ENCODE measurements around the gene CENPC.

Gene CENPC, protein sequence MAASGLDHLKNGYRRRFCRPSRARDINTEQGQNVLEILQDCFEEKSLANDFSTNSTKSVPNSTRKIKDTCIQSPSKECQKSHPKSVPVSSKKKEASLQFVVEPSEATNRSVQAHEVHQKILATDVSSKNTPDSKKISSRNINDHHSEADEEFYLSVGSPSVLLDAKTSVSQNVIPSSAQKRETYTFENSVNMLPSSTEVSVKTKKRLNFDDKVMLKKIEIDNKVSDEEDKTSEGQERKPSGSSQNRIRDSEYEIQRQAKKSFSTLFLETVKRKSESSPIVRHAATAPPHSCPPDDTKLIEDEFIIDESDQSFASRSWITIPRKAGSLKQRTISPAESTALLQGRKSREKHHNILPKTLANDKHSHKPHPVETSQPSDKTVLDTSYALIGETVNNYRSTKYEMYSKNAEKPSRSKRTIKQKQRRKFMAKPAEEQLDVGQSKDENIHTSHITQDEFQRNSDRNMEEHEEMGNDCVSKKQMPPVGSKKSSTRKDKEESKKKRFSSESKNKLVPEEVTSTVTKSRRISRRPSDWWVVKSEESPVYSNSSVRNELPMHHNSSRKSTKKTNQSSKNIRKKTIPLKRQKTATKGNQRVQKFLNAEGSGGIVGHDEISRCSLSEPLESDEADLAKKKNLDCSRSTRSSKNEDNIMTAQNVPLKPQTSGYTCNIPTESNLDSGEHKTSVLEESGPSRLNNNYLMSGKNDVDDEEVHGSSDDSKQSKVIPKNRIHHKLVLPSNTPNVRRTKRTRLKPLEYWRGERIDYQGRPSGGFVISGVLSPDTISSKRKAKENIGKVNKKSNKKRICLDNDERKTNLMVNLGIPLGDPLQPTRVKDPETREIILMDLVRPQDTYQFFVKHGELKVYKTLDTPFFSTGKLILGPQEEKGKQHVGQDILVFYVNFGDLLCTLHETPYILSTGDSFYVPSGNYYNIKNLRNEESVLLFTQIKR
- total RNA-seq, result 65.6 to 202 (median 112) reads per million in 9 experiments

DNA sequence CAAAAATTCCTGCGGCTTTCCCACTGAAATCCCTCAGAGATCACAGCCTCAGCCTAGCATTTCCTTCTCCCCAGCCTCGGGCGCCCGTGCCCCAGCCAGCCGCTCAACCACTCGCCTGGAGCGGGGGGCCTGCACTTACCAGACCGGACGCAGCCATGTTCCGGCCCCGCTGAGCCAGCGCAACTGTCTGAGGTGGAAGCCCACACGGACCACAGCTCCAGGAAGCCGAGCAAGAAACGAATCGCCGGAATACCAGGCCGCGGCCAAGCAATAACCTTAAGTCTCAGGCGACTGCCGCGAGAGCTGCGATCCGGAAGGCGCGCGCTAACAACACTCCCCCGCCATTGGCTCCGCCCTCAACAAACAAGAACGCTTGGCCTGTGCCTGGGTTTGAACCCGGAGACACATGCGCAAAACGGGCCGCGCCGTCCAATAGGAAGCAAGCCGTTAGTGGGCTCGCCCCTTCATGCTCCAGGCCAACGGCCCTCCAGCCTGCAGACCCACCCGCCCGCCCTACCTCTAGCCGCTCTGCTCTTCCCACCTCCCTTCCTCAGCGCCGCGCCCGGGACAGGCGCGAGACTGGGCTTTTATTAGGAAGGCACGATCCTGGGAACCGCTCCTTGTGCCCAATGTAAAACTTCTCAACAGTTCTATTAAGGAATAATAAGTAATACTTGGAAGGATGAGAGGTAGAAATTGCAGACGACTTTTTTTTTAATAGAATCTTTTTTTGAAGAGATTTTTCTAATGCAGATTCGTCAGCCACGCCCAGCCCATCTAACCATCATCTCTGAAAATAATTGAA lies at the start of gene CENPC:
TSS of gene CENPC (minus strand) at position 305 of the 805 bp plus-strand sequence. CDS start at position 157, 148 bp downstream.
- peak; percentile 90 for ATAC-seq (replicated peaks)
- peaks cover 26% of the 10 kb centered on the region for H3K36me3 Mint-ChIP-seq (ENCODE audit: insufficient read depth)
- peak within 1 kb of the TSS; percentile 92 to 96 for H3K4me3 Mint-ChIP-seq

DNA sequence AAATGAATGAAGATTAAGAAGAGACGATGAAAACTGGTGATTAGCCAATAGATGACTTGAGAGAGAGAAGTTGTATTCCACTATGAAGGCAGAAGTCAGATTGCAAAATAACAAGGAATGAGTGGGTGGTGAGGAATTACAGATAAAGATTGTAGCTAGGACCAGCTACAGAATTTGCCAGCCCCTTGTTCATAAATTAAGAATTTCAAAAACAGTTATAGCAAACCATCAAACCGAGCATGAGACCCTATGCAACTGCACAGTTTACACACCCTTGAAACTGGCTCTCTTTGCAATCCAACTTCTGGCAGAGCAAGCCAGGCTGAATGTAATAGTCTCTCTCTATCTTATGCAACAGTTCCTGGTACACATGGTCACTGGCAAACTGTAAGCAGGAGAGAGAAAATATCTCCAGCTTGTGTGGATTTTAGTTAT lies 48.5 kb upstream of the CENPC start:
- H3K36me3 Mint-ChIP-seq (ENCODE audit: insufficient read depth), result no peaks in the 10 kb centered on the region

More for the DNA sequence above, at the start of gene CENPC:
- Mint-ChIP-seq H3K4me1 (ENCODE audit: low read depth in 2 of 2) (peaks cover 19 to 39% of the 10 kb centered on the region in 2 donors), H3K27ac (peak within 1 kb of the TSS; percentile 100), H3K27me3 (no peaks in the 10 kb centered on the region), H3K9me3 (no peaks in the 10 kb centered on the region)
- peak; percentile 86 to 90 (median 88) for DNase-seq

DNA sequence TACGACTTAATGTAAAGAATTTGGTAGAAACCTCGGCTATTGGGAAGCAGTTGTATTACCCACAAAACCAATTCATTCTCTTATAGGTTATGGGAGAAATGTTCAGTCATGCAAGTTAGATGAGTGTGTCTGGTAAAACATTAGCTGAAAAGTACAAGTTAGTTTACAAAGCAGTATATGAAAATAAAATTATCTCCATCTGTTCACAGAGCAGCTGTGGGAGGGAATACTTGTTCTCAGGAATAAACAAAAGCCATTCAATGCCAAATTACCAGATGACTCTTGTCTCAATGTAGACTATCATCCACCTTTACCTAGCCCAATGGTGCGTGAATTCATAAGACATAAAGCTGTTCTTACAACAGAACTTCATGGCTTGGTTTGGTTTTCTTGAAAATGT lies 41.9 kb upstream of the CENPC start:
- Mint-ChIP-seq H3K4me1 (ENCODE audit: low read depth in 2 of 2) (no peaks in the 10 kb centered on the region), H3K27ac (no peak overlapping the region), H3K27me3 (no peaks in the 10 kb centered on the region), H3K4me3 (no peak overlapping the region), H3K9me3 (no peaks in the 10 kb centered on the region), H3K36me3 (ENCODE audit: insufficient read depth) (peaks cover 2% of the 10 kb centered on the region)
- ATAC-seq (replicated peaks) (no peak), DNase-seq (no peak)

More for the DNA sequence above, 48.5 kb upstream of the CENPC start:
- Mint-ChIP-seq H3K27ac (no peak overlapping the region), H3K27me3 (peaks cover 10 to 19% of the 10 kb centered on the region in 2 donors), H3K9me3 (no peaks in the 10 kb centered on the region), H3K4me1 (ENCODE audit: low read depth in 2 of 2) (no peaks in the 10 kb centered on the region), H3K4me3 (no peak overlapping the region)
- no peak for DNase-seq
- ATAC-seq (replicated peaks), result no peak

DNA sequence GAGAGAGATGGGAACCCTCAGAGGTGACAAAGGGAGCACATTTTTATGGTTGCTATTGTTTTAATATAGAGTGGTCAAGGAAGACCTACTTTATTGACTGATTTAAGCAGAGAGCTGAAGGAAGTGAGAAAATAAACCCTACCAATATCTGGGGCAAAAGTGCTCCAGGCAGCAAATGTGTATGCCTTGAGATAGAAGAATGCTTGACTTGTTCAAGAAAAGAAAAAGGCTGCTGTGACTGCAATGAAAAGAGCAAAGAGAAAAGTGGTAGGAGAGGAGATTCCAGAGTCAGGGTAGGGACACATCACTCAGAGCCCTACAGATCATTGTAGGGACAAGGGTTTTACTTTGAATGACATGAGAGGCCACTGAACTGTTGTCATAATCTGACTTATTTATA lies 39.2 kb upstream of the CENPC start:
- DNase-seq (no peak), ATAC-seq (replicated peaks) (no peak)
- H3K27me3 Mint-ChIP-seq, result no peaks in the 10 kb centered on the region
- no peak overlapping the region for H3K27ac Mint-ChIP-seq
- no peak overlapping the region for H3K4me3 Mint-ChIP-seq
- H3K9me3 Mint-ChIP-seq, result no peaks in the 10 kb centered on the region
- peaks cover 6 to 7% of the 10 kb centered on the region in 2 donors for H3K4me1 Mint-ChIP-seq (ENCODE audit: low read depth in 2 of 2)
- peaks cover 5% of the 10 kb centered on the region for H3K36me3 Mint-ChIP-seq (ENCODE audit: insufficient read depth)

DNA sequence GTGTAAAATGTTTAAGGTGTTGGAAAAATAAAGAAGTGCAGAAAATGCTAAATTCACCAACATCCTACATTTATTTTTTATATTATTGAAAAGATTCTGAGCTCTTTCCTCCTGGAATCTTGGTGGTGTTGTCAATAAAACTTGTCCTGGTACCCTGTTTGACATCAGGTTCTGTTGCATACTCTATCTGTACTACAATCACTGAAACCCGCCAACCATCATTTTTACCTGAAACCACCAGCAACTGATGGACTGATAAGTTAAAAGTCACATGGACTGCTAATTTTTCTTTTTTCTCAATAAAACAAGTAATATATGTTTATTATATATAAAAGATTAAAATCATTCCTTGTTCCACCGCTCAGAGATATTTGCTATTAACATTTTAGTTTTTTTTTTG lies 36.6 kb upstream of the CENPC start:
- Mint-ChIP-seq H3K27me3 (no peaks in the 10 kb centered on the region), H3K9me3 (no peaks in the 10 kb centered on the region), H3K27ac (no peak overlapping the region), H3K4me3 (no peak overlapping the region), H3K4me1 (ENCODE audit: low read depth in 2 of 2) (peaks cover 6 to 7% of the 10 kb centered on the region in 2 donors), H3K36me3 (ENCODE audit: insufficient read depth) (peaks cover 5% of the 10 kb centered on the region)
- ATAC-seq (replicated peaks) (no peak), DNase-seq (no peak)

DNA sequence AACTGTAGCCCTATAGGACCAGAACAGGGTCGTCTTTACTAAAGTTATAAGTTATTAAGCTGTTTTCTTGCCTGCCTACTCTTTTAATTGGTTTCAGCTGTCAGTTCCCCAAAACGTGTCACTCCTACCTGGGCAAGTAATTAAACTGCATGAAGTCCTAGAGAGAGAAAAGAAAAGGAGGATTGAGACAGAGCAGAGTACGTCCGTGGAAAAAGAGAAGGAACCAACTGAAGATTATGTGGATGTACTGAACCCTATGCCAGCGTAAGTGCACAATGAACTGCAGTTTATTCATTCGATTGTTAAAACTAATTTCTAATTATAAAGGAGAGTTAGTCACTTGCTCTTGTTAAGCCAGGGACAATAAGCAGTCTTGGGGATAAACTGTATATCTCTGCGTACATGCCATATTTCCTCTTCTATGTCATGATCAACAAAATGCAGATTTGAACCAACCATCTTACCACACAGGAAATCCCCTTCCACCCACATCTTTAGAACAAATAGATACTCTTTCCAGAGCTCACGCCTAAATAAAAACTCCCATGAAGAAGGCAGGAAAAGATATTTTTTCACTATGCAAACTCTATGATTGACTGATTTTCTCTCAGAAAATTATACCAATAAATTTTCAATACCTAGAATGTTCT lies 36.0 kb upstream of the CENPC start:
- H3K9me3 Mint-ChIP-seq, result no peaks in the 10 kb centered on the region
- peaks cover 5% of the 10 kb centered on the region for H3K36me3 Mint-ChIP-seq (ENCODE audit: insufficient read depth)
- peak; percentile 73 for ATAC-seq (replicated peaks)
- no peaks in the 10 kb centered on the region for H3K27me3 Mint-ChIP-seq
- H3K4me1 Mint-ChIP-seq (ENCODE audit: low read depth in 2 of 2), result peaks cover 6 to 7% of the 10 kb centered on the region in 2 donors
- peak overlapping the region in 1 of 2 donors; percentile 35 for H3K27ac Mint-ChIP-seq
- H3K4me3 Mint-ChIP-seq, result no peak overlapping the region
- no peak for DNase-seq

DNA sequence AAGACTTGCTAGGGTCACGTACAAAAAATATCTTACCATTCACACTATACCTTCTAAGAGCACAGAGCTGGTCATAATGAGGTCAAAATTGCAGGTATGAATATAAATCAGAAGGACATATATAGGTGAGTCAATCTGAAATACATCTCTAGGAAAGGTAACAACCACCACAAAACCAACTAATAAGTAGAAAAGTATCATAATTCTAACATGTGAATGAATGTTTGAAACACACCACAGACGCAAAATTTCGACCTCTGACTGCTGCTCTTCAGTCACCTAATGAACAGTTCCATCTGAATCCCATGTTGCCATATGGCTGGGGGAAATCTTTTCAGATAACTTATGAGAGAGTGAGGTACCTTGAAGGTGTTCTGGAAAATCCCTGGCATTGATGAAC lies 35.3 kb upstream of the CENPC start:
- ATAC-seq (replicated peaks) (no peak), DNase-seq (no peak)
- no peaks in the 10 kb centered on the region for H3K27me3 Mint-ChIP-seq
- no peak overlapping the region for H3K27ac Mint-ChIP-seq
- no peaks in the 10 kb centered on the region for H3K9me3 Mint-ChIP-seq
- H3K36me3 Mint-ChIP-seq (ENCODE audit: insufficient read depth), result peaks cover 5% of the 10 kb centered on the region
- H3K4me1 Mint-ChIP-seq (ENCODE audit: low read depth in 2 of 2), result peaks cover 6 to 7% of the 10 kb centered on the region in 2 donors
- H3K4me3 Mint-ChIP-seq, result no peak overlapping the region

DNA sequence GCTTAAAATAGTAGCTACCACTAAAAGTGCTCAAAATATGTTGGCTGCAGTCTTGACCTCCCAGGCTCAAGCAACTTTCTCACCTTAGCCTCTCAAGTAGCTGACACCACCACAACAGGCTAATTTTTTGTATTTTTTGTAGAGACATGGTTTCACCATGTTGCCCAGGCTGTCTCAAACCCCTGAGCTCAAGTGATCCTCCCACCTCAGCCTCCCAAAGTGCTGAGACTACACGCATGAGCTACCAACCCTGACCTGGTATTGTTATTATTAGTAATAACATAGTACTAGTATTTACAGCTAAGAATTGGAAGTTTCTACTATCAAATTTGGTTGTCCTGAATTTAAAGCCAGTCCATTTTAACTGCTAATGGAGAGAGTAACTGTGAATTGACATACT lies 31.2 kb upstream of the CENPC start:
- Mint-ChIP-seq H3K27me3 (no peaks in the 10 kb centered on the region), H3K27ac (no peak overlapping the region), H3K4me1 (ENCODE audit: low read depth in 2 of 2) (peaks cover 2 to 5% of the 10 kb centered on the region in 2 donors), H3K36me3 (ENCODE audit: insufficient read depth) (peaks cover 3% of the 10 kb centered on the region), H3K9me3 (no peaks in the 10 kb centered on the region), H3K4me3 (no peak overlapping the region)
- no peak for ATAC-seq (replicated peaks)
- no peak for DNase-seq

DNA sequence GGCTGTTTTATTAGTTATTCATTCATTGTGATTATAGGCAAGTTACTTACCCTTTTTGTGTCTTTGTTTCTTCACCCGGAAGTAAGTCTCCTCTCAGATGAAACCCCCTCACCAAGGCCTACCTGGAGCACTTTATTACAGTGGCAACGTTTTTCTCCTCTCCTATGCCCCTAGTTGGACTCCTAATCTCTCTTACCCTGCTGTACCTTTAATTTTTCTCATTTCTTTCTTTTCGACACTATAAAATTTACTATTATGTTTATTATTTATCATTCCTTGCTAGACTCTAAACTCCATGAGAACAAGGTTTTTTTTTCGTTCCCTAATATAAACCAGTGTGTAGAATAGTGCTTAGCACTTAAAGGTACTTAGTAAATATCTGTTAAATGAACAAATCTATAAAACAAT lies 30.8 kb upstream of the CENPC start:
- no peaks in the 10 kb centered on the region for H3K9me3 Mint-ChIP-seq
- no peak for ATAC-seq (replicated peaks)
- no peak for DNase-seq
- H3K27ac Mint-ChIP-seq, result no peak overlapping the region
- H3K4me1 Mint-ChIP-seq (ENCODE audit: low read depth in 2 of 2), result no peaks in the 10 kb centered on the region
- H3K4me3 Mint-ChIP-seq, result no peak overlapping the region
- peaks cover 1% of the 10 kb centered on the region for H3K36me3 Mint-ChIP-seq (ENCODE audit: insufficient read depth)
- H3K27me3 Mint-ChIP-seq, result no peaks in the 10 kb centered on the region

DNA sequence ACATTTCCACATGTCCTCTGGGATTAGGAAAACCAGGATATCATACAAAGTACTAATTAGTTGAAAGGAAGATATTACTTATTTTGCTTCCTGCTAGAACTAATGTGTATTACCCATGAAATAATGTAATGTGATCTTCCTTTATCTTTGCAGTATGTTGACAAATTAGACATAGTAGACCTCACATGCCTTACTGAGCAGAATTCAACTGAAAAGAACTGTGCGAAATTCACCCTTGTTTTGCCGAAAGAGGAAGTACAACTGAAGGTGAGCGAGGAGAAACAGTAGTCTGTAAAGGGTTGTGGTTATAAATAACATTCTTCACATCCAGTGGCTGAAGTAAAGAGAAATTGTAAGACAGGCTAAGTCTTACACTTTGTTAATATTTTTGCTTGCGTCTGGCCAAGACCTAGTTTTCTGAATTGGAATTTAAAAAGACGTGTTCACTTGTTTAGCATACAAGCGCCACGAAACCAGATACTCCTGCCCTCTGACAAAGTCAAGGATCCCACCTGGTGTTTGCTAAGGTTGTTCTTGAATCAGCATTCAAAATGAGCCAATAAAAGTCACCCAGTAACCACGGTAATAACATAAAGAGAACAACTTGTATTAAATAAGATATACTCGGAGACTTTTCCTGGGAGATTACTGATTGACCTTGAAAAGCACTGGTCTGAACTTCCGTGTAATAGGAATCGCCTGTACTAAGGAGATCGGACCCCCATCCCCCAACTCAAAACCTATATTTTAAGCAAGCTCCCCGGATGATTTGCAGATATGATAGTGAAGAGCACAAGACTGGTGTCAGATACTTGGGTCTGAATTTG lies 30.1 kb upstream of the CENPC start:
- no peaks in the 10 kb centered on the region for H3K27me3 Mint-ChIP-seq
- no peaks in the 10 kb centered on the region for H3K9me3 Mint-ChIP-seq
- H3K27ac Mint-ChIP-seq, result no peak overlapping the region
- no peak for DNase-seq
- ATAC-seq (replicated peaks), result peak; percentile 37
- H3K4me3 Mint-ChIP-seq, result no peak overlapping the region
- H3K4me1 Mint-ChIP-seq (ENCODE audit: low read depth in 2 of 2), result no peaks in the 10 kb centered on the region
- no peaks in the 10 kb centered on the region for H3K36me3 Mint-ChIP-seq (ENCODE audit: insufficient read depth)

DNA sequence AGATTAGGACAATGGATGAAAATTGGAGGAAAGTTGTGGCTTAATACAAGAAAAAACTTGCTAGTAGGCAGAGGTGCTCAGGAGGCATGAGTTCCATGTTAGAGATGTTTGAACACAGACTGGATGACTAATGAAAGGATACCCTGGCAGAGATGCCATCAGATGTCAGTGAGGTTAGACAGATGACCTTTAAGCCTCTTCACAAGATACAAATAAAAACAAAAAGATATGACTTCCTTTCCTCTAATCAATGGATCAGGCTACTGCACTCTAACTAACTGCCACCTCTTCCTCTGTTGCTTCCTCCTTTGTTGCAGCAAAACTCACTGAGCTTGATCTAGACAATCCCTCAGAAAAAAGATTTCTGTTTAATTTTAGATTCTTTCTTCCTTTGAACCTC lies 27.9 kb upstream of the CENPC start:
- Mint-ChIP-seq H3K4me1 (ENCODE audit: low read depth in 2 of 2) (no peaks in the 10 kb centered on the region), H3K27ac (no peak overlapping the region), H3K27me3 (no peaks in the 10 kb centered on the region), H3K9me3 (no peaks in the 10 kb centered on the region), H3K4me3 (no peak overlapping the region), H3K36me3 (ENCODE audit: insufficient read depth) (no peaks in the 10 kb centered on the region)
- no peak for DNase-seq
- ATAC-seq (replicated peaks), result no peak

DNA sequence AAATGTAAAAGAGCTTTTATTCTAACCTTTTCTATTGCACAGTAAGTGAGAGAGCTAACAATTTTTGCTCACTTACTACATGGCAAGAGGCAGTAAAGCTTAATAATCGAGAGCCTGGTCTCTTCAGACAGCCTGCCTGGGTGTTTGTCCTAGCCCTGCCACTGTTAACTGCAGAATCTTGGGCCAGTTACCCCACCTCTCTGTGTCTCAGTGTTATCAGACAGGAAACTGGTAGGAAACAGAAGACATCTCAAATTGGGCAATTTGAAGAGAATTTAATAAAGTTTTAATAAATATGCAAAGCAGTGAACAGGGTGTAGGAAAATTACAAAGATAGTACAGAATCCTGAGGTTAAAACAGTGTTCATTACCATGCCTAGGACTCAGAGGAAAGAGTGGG lies 26.7 kb upstream of the CENPC start:
- Mint-ChIP-seq H3K4me1 (ENCODE audit: low read depth in 2 of 2) (no peaks in the 10 kb centered on the region), H3K27me3 (no peaks in the 10 kb centered on the region), H3K9me3 (no peaks in the 10 kb centered on the region), H3K4me3 (no peak overlapping the region), H3K27ac (no peak overlapping the region), H3K36me3 (ENCODE audit: insufficient read depth) (no peaks in the 10 kb centered on the region)
- ATAC-seq (replicated peaks) (no peak), DNase-seq (no peak)
